GM18526 (cell line): Measurements from ENCODE around the gene FAM131A.

Source experiments
- POLR2A ChIP-seq: IDR thresholded peaks from 3 replicates; pipeline ENCODE4 v1.6.1; 2011; ENCODE audit not compliant: insufficient read length; ENCODE audit errors: extremely low read depth

FAM131A gene

GRCh38 chr3:184387174-184387714, 49.8 kb downstream of the FAM131A start:
- no peak for TF ChIP-seq POLR2A

- no peak for TF ChIP-seq POLR2A
These were observed 51.0 kb downstream of the FAM131A start for GRCh38 chr3:184388164-184388935.

DNA sequence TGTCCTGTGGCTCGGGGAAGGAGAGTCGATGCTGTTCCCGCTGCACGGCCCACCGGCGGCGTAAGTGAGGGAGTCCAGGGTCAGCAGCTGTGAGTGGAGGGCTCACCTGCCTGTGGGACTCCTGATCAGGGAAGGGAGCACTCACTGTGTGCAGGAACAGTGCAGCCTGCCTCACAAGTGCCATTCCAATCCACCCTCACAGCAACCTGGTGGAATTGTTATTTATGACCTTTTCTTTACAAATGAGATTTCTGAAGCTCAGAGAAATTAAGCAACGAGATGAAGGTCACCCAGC, 51.5 kb downstream of the FAM131A start:
- TF ChIP-seq POLR2A: no peak

DNA sequence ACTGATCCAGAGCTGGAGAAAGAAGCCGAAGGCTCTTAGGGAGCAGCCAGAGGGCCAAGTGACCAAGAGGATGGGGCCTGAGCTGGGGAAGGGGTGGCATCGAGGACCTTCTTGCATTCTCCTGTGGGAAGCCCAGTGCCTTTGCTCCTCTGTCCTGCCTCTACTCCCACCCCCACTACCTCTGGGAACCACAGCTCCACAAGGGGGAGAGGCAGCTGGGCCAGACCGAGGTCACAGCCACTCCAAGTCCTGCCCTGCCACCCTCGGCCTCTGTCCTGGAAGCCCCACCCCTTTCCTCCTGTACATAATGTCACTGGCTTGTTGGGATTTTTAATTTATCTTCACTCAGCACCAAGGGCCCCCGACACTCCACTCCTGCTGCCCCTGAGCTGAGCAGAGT, 52.0 kb downstream of the FAM131A start:
- TF ChIP-seq POLR2A: no peak

- TF ChIP-seq POLR2A: no peak
These were observed 52.6 kb downstream of the FAM131A start for GRCh38 chr3:184389935-184390528.

- no peak for TF ChIP-seq POLR2A
These were observed 53.9 kb downstream of the FAM131A start for GRCh38 chr3:184391266-184391665.

DNA sequence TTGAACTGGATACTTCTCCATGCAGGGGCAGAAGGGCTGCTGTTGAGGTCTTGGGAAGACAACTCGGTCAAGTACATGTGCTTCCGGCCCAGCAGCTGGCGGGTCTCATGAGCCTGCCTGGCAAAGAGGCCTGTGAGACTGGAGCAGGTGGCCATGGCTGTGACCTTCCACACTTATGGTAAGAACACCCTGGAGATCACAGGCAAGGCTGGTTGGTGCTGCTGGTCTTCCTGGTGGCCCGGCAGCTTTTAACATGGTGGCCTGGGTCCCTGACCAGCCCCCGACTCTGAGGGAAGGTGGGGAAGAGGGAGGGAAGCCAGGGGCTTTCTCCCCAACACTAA, 57.9 kb downstream of the FAM131A start:
- no peak for TF ChIP-seq POLR2A
